Measurements from ENCODE around the gene RNF123.
A peak's percentile ranks its signal among the peaks of the same experiment; 100 is the strongest.

The RNF123 gene

DNA sequence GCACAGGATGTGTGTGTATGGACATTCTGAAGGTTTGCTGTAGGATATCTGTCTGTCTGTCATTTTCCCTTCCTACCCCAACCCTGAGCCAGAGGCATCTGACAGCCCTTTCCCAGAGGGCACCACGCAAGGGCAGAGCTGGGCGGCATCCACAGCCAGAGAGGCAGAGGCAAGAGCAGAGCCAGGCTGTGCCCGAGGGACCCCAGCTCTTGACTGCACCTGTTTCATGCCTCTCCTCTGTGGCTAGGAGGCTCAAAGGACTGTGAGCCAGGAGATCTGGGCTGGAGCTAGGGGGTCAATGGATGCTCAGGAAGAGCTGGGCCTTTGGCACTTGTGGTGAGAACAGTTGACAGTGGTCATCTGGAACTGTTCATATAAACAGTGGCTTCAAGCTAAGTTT, 20.0 kb upstream of the RNF123 start:
- TF ChIP-seq POLR2AphosphoS5 (IDR thresholded peaks at IDR 0.05; ENCODE audit: low read depth) (no peak), GABPA (IDR thresholded peaks at IDR 0.05; ENCODE audit: low read depth) (no peak), SPI1 (IDR thresholded peaks at IDR 0.05; ENCODE audit: borderline replicate concordance, low read depth) (no peak)
- TF ChIP-seq, protein P1, sequence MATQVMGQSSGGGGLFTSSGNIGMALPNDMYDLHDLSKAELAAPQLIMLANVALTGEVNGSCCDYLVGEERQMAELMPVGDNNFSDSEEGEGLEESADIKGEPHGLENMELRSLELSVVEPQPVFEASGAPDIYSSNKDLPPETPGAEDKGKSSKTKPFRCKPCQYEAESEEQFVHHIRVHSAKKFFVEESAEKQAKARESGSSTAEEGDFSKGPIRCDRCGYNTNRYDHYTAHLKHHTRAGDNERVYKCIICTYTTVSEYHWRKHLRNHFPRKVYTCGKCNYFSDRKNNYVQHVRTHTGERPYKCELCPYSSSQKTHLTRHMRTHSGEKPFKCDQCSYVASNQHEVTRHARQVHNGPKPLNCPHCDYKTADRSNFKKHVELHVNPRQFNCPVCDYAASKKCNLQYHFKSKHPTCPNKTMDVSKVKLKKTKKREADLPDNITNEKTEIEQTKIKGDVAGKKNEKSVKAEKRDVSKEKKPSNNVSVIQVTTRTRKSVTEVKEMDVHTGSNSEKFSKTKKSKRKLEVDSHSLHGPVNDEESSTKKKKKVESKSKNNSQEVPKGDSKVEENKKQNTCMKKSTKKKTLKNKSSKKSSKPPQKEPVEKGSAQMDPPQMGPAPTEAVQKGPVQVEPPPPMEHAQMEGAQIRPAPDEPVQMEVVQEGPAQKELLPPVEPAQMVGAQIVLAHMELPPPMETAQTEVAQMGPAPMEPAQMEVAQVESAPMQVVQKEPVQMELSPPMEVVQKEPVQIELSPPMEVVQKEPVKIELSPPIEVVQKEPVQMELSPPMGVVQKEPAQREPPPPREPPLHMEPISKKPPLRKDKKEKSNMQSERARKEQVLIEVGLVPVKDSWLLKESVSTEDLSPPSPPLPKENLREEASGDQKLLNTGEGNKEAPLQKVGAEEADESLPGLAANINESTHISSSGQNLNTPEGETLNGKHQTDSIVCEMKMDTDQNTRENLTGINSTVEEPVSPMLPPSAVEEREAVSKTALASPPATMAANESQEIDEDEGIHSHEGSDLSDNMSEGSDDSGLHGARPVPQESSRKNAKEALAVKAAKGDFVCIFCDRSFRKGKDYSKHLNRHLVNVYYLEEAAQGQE (IDR thresholded peaks at IDR 0.05; ENCODE audit: insufficient replicate concordance, low read depth), result no peak
- TF ChIP-seq, protein P2, sequence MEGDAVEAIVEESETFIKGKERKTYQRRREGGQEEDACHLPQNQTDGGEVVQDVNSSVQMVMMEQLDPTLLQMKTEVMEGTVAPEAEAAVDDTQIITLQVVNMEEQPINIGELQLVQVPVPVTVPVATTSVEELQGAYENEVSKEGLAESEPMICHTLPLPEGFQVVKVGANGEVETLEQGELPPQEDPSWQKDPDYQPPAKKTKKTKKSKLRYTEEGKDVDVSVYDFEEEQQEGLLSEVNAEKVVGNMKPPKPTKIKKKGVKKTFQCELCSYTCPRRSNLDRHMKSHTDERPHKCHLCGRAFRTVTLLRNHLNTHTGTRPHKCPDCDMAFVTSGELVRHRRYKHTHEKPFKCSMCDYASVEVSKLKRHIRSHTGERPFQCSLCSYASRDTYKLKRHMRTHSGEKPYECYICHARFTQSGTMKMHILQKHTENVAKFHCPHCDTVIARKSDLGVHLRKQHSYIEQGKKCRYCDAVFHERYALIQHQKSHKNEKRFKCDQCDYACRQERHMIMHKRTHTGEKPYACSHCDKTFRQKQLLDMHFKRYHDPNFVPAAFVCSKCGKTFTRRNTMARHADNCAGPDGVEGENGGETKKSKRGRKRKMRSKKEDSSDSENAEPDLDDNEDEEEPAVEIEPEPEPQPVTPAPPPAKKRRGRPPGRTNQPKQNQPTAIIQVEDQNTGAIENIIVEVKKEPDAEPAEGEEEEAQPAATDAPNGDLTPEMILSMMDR (IDR thresholded peaks at IDR 0.05; ENCODE audit: insufficient read depth, low read length), result no peak
- DNase-seq (ENCODE audit: low read depth in 1 of 2, low spot score in 1 of 2), result no peak
- Histone ChIP-seq H3K27me3 (ENCODE audit: insufficient read depth, poor library complexity, severe bottlenecking) (no peaks in the 10 kb centered on the region), H3K27ac (replicated peaks) (no peak overlapping the region), H3K4me3 (replicated peaks; ENCODE audit: insufficient read depth, low read length) (no peak overlapping the region)

DNA sequence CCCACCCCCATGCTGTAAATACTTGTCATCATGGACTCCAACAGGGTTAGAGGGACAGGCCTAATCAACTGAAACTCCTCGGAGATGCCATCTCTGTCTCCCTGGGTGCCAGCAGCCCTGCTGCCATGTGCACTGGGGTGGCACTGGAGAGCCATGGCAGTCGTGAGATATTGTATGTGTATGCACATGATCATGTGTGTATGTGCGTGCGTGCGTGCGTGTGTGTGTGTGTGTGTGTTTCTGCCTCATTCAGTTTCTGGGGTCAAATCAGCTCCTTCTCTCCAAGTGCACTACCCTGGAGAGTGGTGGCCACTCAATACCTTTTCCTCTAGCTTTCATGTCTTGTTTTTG, 18.4 kb upstream of the RNF123 start:
- H3K27ac ChIP-seq (replicated peaks), result no peak overlapping the region
- H3K4me3 ChIP-seq (replicated peaks; ENCODE audit: insufficient read depth, low read length), result no peak overlapping the region
- no peak for TF ChIP-seq SPI1 (IDR thresholded peaks at IDR 0.05; ENCODE audit: borderline replicate concordance, low read depth)
- H3K27me3 ChIP-seq (ENCODE audit: insufficient read depth, poor library complexity, severe bottlenecking), result no peaks in the 10 kb centered on the region
- DNase-seq (ENCODE audit: low read depth in 1 of 2, low spot score in 1 of 2), result no peak

DNA sequence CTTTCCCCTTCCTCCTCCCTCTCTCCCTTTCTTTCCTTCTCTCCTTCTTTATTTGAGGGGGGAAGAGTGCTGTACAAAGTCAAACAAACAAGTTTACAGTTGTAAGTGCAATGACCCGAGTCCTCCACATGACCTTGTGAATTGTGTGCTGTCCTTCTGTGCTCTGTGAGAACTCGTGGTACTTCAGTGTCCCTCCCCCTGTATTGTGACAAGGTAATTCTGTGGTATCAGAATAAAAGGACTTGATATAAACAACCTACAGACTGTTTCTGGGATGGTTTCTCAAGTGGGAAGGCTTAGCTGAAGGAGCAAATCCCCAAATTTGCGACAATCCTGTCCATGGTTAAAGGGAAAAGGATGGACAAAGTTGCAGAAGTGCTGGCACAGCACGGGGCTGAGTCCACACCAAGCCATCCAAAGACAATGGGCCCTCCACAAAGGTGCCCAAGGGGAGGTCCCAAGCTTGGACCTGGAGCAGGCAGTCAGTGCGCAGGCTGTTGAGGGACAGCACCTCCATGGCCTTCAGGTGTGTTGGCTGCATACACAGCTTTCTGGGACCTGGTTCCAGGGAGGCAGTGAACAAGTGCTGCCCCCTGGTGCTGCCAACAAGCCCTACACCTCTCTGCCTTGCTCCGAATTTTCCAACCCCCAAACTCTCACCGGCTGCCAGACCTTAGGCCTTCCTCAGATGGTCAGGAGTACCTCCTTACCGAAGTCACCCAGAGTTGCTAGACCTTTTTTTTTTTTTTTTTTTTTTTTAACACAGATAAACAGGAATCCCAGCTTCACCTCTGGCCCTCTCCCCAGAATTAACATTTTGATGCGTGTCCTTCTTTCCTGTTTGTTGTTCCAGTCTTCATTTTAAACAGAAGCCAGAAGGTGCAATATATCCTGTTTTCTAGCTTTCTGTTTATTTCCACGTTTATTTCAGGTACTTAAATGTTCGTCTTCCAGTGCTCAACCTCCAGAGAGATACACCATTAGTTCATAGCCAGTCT, 17.8 kb upstream of the RNF123 start:
- DNase-seq (ENCODE audit: low read depth in 1 of 2, low spot score in 1 of 2), result peak; percentile 76 to 79
- no peaks in the 10 kb centered on the region for H3K27me3 ChIP-seq (ENCODE audit: insufficient read depth, poor library complexity, severe bottlenecking)
- no peak overlapping the region for H3K27ac ChIP-seq (replicated peaks)
- H3K4me3 ChIP-seq (replicated peaks; ENCODE audit: insufficient read depth, low read length), result no peak overlapping the region
- TF ChIP-seq SPI1 (IDR thresholded peaks at IDR 0.05; ENCODE audit: borderline replicate concordance, low read depth), result no peak
- TF ChIP-seq, protein P2 (IDR thresholded peaks at IDR 0.05; ENCODE audit: insufficient read depth, low read length), result peak; percentile 96

DNA sequence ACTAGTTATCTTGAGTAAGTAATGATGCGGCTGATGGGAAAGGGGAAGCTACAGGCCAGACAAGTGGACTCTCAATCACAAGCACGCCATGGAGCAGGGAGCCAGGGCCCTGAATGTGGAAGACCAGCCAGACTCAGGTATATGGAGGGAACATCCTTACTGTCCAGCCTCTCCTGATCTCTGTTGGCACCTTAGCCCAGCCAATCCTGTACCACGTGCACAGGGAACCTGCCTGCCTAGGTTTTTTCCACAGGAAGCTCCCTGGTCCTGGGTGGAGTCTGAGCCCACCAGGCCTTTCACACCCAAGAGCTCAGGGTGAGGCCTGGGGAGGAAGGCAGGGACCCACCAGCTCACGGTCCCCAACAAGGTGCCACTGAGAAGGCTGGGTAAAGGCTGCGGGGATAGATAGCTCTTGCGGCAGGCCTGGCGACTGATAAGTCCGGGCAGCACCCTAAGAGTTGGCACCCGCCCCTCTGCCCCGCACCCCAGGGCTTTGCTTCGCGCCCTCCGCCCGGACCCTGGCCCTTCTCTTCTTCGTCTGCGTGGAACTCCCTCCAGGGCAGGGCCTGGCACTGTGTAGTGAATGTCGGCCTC, 16.1 kb upstream of the RNF123 start:
- DNase-seq (ENCODE audit: low read depth in 1 of 2, low spot score in 1 of 2), result peak; percentile 73 to 74
- Histone ChIP-seq H3K27me3 (ENCODE audit: insufficient read depth, poor library complexity, severe bottlenecking) (no peaks in the 10 kb centered on the region), H3K4me3 (replicated peaks; ENCODE audit: insufficient read depth, low read length) (peak overlapping the region; percentile 89), H3K27ac (replicated peaks) (peak overlapping the region; percentile 98)
- TF ChIP-seq POLR2AphosphoS5 (IDR thresholded peaks at IDR 0.05; ENCODE audit: low read depth) (peak; percentile 48; the same call in 1 of the 2 replicates), SPI1 (IDR thresholded peaks at IDR 0.05; ENCODE audit: borderline replicate concordance, low read depth) (no peak), GABPA (IDR thresholded peaks at IDR 0.05; ENCODE audit: low read depth) (no peak)
- TF ChIP-seq, protein P1 (IDR thresholded peaks at IDR 0.05; ENCODE audit: insufficient replicate concordance, low read depth), result no peak
- TF ChIP-seq, protein P2 (IDR thresholded peaks at IDR 0.05; ENCODE audit: insufficient read depth, low read length), result no peak

All from HL-60 (cell line).